HG02938 (cell line): ENCODE measurements around the gene SLC2A11.
"Not testable (repeated sequence)": the region's sequence is repeated elsewhere in the genome, so short reads cannot be mapped to it uniquely, and the experiment has no call there.

Experiments
- ATAC-seq: cut with Tn5 transposase; IDR thresholded peaks from one replicate; pipeline ENCODE4 v1.9.1; 2021; ENCODE audit warnings: mild to moderate bottlenecking, moderate library complexity; ENCODE audit not compliant: unreplicated experiment

SLC2A11 gene

GRCh38 chr22:23884140-23884539, 26.5 kb downstream of the SLC2A11 start:
- ATAC-seq = no peak

GRCh38 chr22:23888615-23889401, 31.1 kb downstream of the SLC2A11 start:
- no peak for ATAC-seq

GRCh38 chr22:23889620-23890019, 31.9 kb downstream of the SLC2A11 start:
- ATAC-seq = no peak

- ATAC-seq = no peak
Measured at GRCh38 chr22:23891726-23892125, 34.1 kb downstream of the SLC2A11 start.

- no peak for ATAC-seq
Measured at GRCh38 chr22:23892130-23892529, 34.5 kb downstream of the SLC2A11 start.

- no peak for ATAC-seq
Measured at GRCh38 chr22:23892706-23893105, 35.0 kb downstream of the SLC2A11 start.

- ATAC-seq = no peak
Measured at GRCh38 chr22:23893121-23893944, 35.7 kb downstream of the SLC2A11 start.

- peak; percentile 77 for ATAC-seq
Measured at GRCh38 chr22:23893945-23894709, 36.5 kb downstream of the SLC2A11 start, which contains the start of gene MIF. Gene MIF, plus strand, starts transcription at chr22:23894383. Its CDS starts 92 bp downstream, at chr22:23894475.

GRCh38 chr22:23894710-23895598, 37.3 kb downstream of the SLC2A11 start:
- peak; percentile 18 for ATAC-seq

GRCh38 chr22:23895599-23896144, 38.0 kb downstream of the SLC2A11 start:
- no peak for ATAC-seq

GRCh38 chr22:23896166-23896522, 38.5 kb downstream of the SLC2A11 start:
- ATAC-seq = no peak

GRCh38 chr22:23896523-23897186, 39.0 kb downstream of the SLC2A11 start:
- no peak for ATAC-seq

GRCh38 chr22:23897320-23897719, 39.6 kb downstream of the SLC2A11 start:
- no peak for ATAC-seq

GRCh38 chr22:23898006-23898974, 40.6 kb downstream of the SLC2A11 start:
- no peak for ATAC-seq

- ATAC-seq = no peak
Measured at GRCh38 chr22:23899042-23899745, 41.5 kb downstream of the SLC2A11 start.

GRCh38 chr22:23900227-23900626, 42.6 kb downstream of the SLC2A11 start:
- ATAC-seq = not testable (repeated sequence)

GRCh38 chr22:23901600-23901999, 43.9 kb downstream of the SLC2A11 start:
- no peak for ATAC-seq
